Left cardiac atrium (tissue), 4 donors: ENCODE data around the gene CCZ1B. TPM values are rescaled to one million over a fixed set of nuclear protein-coding genes. Genes with fewer than 3 reads are reported as not detected.
"Not testable (repeated sequence)": the region's sequence is repeated elsewhere in the genome, so short reads cannot be mapped to it uniquely, and the experiment has no call there.

Experiments used
- ATAC-seq, 2 donors: fragments of 200-7000 bp; cut with Tn5 transposase; one replicate each; pipeline ENCODE4 v1.9.1; 2020; ENCODE audit warnings: mild to moderate bottlenecking in 2 of 2, moderate library complexity in 2 of 2
- DNase-seq: peaks from one replicate; pipeline ENCODE4 v3.0.0-alpha.2; 2020
- intact Hi-C, 2 donors: fragments of 100-400 bp; cut with DNase I; formaldehyde crosslinking; loops; one replicate each; pipeline versions ENCODE4 v1.14.1 to v1.15.1; 2022 to 2023
- total RNA-seq, 2 donors: library from RNA; stranded (reverse); fragmentation: NEBNext Ultra II Directional; extraction: Animal tissue kit (Norgen Biotek cat#: 25700); gene quantifications; one replicate each; pipeline ENCODE4 v1.2.1, GENCODE V29; 2021
- donor health status: DM: no; HTN: yes; CAD: no.
- donor health status: DM: no; HTN: yes; CAD: no; lungs with severe emphysema.
- donor health status: DM: yes; HTN: yes; CAD: no.
- donor health status: Dilated cardiomyopathy.

CCZ1B gene
- total RNA-seq, 2 donors from 2014 or later: 27.2 to 41.2 TPM

DNA sequence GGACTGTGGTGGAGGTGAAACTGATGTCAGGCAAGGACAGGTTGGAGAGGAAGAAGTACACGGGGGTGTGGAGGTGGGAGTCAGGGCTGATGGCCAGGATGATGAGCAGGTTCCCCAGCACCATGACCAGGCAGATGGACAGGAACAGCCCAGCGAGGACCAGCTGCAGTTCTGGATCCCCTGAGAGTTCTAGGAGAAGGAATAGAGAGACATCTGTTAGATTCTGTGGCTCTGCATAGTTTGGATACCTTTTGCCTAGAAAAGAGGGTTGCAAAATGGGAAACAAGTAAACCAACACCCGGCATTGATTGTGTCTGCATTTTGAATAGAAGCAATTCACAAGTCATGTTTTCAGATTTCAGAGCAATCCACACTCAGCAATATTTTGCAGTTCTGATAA is 9.4 kb upstream of the CCZ1B start:
- DNase-seq, intact Hi-C loops, ATAC-seq: not testable (repeated sequence)

DNA sequence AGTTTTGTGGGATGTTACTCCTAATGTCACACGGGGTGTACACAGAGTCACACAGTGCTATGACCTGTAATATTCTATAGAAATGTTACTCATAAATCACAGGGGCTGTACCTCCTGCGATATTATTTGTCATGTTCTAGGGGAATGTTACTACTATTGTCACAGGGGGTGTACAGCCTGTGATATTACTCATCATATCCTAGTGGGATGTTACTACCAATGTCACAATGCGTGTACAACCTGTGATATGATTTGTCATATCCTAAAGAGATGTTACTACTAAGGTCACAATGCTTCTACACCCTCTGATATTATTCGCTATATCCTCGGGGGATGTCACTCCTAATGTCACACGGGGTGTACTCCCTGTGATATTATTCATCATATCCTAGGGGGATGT is 7.6 kb upstream of the CCZ1B start:
- ATAC-seq (no peak), DNase-seq (no peak)
- intact Hi-C loops: no loop called here

DNA sequence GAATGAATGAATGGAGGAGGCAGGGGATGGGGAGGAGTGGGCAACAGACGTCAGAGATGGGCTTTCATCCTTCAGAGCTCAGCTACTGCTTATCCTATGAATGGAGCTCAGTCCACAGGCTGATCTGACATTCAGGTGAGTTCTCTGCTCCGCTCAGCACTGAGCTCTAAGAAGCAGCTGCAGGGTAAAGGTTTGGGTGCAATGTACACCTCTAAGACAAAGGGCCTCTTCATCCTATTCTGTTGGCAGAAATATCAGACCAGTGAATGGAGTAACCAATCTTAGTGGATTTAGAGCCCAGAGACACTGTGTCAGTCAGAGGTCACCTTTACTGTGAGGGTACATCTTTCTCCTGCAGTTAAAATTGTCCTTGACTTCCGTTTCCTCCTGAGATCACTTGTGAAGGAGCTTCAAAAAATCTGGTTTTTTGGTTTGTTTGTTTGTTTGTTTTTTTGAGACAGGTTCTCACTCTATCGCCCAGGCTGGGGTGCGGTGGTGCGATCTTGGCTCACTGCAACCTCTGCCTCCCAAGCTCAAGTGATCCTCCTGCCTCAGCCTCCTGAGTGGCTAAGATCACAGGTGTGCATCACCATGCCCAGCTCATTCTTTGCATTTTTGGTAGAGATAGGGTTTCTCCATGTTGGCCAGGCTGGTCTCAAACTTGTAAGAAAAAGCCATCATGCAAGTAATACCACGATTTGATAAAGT is 5.1 kb upstream of the CCZ1B start:
- no peak for DNase-seq
- no peak for ATAC-seq
- intact Hi-C loops: no loop called here

DNA sequence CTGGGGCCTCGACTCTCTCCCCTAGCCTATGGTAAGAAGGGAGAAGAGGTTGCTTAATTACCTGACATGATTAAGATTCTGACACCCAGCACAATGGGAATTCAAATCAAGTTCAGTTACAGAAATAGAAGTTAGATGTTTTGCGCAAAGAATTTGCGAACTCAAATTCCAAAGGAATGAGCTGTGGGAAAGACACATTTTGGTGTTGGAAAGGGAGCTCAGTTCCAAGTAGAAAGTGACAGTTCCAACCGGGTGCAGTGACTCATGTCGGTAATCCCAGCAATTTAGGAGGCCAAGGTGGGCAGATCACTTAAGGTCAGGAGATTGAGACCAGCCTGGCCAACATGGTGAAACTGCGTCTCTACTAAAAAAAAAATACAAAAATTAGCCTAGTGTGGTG is 4.0 kb upstream of the CCZ1B start:
- ATAC-seq, intact Hi-C loops, DNase-seq: not testable (repeated sequence)

GRCh38 chr7:6829616-6830015 is 3.5 kb upstream of the CCZ1B start:
- DNase-seq, ATAC-seq, intact Hi-C loops: not testable (repeated sequence)

GRCh38 chr7:6827180-6827579 is 1.1 kb upstream of the CCZ1B start:
- ATAC-seq, intact Hi-C loops, DNase-seq: not testable (repeated sequence)

DNA sequence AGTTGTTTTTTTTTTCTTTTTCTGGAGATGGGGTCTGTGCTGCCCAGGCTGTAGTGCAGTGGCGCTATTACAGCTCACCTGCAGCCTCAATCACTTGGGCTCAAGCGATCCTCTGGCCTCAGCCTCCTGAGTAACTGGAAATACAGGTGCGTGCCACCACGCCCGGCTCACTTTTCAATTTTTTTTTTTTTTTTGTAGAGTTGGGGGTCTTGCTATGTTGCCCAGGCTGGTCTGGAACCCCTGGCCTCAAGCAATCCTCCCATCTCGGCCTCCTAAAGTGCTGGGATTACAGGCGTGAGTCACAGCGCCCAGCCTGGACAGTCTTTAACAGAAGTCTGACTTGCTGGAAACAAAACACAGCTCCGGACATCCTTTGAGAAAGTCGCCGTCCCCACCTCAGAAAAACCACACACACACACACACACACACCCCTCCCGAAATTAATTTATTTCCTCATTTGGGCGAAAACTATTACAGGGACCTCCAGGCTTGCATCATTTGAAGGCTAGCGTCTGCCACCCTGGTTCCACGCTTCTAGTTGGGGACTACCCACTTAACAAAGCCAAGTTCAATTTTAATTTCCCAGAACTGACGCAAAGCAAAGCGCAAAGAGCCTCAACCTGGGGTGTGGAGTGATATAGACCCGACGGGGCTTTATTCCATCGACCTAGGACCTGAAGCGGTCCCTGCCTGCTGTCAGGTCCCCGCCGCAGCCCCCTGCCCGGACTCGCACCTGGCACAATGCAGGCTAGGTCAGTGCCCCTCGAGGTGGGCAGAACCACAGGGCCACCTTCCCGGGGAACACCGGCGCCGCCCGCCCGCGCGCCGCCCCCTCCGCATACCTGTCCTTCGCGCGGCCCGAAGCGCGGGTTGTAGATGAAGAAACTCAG is 594 bp downstream of the CCZ1B start:
- DNase-seq, intact Hi-C loops: not testable (repeated sequence)
- ATAC-seq: peak; percentile 41 to 49

DNA sequence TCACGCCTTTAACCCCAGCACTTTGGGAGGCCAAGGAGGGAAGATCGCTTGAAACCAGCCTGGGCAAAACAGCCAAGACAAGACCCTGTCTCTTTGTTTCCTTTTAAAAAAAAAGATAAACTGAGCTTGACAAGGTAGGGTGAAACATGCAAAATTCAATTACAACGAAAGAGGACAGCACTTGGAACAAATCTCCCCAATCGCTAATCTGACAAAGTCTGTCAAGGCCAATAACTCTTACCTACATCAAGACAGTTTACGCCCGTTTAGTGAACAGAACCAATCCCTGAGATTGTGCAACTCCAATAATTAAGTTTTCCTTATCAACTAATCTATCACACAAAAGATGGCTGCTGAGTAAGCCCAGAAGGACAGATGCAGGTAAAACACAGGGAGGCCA is 4.5 kb downstream of the CCZ1B start:
- ATAC-seq, intact Hi-C loops, DNase-seq: not testable (repeated sequence)

DNA sequence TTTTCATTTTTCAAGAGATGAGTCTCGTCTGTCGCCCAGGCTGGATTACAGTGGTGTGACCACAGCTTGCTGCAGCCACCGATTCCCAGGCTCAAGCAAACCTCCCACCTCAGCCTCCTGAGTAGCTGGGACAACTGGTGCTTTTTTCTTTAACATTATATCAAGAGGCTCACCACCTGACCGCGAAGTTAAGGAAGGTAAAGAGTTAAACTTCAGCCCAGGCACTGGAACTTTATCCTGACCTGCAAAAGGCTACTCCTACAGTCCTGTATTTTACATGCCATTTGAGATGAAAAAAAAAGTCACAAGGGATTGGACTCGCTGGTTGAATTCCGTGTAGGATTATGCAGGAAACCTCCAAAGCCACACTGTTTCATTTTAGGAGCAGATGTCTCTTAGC is 10.6 kb downstream of the CCZ1B start:
- DNase-seq, intact Hi-C loops, ATAC-seq: not testable (repeated sequence)

DNA sequence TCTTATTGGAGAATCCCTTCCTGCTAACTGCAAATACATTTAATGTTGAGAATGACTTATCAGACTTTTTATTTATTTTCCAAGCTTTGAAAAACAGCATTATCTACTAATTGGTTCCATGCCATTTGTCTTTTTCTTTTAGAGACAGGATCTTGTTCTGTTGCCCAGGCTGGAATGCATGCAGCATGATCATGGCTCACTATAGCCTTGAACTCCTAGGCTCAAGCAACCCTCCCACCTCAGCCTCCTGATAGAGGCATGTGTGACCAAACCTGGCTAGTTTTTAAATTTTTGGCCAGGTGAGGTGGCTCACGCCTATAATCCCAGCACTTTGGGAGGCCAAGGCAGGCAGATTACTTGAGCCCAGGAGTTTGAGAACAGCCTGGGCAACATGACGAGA is 13.1 kb downstream of the CCZ1B start:
- ATAC-seq: not testable (repeated sequence)

GRCh38 chr7:6807959-6808358 is 18.1 kb downstream of the CCZ1B start:
- intact Hi-C loops, DNase-seq, ATAC-seq: not testable (repeated sequence)

More for the DNA sequence above, 13.1 kb downstream of the CCZ1B start:
- DNase-seq, intact Hi-C loops: not testable (repeated sequence)

- intact Hi-C loops, DNase-seq, ATAC-seq: not testable (repeated sequence)
Measured at GRCh38 chr7:6807393-6807918, 18.6 kb downstream of the CCZ1B start.

DNA sequence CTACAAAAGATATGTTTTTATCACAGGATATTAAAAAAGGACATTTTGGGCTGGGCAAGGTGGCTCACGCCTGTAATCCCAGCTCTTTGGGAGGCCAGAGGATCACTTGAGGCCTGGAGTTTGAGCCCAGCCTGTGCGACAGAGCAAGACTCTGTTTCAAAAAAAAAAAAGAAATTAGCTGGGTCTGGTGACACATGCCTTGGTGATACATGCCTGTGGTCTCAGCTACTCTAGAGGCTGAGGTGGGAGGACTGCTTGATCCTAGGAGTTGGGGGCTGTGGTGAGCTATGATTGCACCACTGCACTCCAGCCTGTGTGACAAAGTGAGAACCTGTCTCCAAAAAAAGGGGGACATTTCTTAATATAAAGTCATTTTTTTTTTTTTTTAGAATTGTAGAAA is 25.7 kb downstream of the CCZ1B start:
- intact Hi-C loops, DNase-seq, ATAC-seq: not testable (repeated sequence)

DNA sequence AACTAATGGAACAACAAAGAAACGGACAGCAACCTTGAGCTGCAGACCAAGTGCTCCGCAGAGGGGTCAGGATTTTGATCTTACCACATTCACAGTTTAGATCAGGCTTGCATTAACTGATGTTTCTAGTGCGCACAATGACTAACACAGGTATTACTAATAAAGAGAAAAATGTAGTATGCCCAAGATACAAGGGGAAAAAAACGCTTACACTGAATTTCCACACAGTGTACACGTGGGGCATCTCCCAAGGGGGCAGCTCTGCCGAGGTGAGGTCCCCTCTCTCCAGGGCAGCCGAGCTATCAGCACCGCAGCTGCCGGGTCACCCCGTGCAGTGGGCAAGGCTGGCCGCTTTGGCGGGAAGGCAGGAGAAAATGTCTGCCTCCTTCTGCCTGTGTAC is 26.2 kb downstream of the CCZ1B start:
- DNase-seq, intact Hi-C loops, ATAC-seq: not testable (repeated sequence)

GRCh38 chr7:6798047-6798446 is 28.0 kb downstream of the CCZ1B start:
- intact Hi-C loops, ATAC-seq, DNase-seq: not testable (repeated sequence)

DNA sequence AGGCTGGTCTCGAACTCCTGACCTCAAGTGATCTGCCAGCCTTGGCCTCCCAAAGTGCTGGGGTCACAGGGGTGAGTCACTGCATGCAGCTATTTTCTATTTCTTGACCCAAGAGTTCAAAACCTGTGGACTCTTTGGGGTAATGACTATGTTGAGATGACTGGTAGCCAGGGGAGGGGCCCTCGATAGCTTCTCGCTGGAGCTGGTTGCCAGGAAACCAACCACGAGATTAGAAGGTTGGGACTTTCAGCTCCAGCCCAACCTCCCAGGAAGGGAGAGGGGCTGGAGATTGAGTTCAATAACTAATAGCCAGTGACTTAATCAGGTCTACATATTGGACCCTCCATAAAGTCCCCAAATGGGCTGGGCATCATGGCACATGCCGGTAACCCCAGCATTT is 28.9 kb downstream of the CCZ1B start:
- intact Hi-C loops, DNase-seq, ATAC-seq: not testable (repeated sequence)

- ATAC-seq, DNase-seq, intact Hi-C loops: not testable (repeated sequence)
Measured at GRCh38 chr7:6794276-6794675, 31.8 kb downstream of the CCZ1B start.

DNA sequence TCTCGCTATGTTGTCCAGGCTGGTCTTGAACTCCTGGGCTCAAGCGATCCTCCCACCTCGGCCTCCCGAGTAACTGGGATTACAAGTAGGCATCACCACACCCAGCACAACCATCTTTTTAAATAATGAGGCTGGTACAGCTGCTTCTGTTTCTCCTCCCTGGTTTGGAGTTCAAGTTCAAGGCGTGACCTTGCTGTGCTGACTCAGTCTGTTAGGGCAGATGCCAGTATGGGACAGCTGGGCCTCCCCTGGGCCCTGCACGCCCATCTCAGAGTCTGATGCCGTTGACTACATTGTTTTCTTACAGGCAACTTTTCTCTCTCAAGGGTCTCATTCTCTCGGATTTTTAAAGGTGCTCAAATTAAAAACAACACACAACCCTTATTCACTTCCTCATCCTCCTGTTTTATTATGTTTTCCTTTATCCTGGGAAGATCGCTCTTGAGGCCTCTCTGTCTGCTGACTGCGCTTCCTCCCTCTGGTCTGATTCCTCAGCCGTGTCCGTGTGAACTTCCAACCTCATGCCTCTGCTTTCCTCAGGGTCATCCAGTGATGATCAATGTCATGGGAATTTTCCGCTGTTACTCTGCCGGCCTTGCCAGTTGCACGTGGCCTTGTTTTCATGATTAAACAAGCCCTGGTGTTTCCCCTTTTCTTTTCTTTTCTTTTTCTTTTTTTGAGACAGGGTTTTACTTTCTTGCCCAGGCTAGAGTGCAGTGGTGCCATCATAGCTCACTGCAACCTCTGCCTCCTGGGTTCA is 33.8 kb downstream of the CCZ1B start:
- DNase-seq, intact Hi-C loops: not testable (repeated sequence)
- ATAC-seq: peak in 1 of 2 donors; percentile 46

DNA sequence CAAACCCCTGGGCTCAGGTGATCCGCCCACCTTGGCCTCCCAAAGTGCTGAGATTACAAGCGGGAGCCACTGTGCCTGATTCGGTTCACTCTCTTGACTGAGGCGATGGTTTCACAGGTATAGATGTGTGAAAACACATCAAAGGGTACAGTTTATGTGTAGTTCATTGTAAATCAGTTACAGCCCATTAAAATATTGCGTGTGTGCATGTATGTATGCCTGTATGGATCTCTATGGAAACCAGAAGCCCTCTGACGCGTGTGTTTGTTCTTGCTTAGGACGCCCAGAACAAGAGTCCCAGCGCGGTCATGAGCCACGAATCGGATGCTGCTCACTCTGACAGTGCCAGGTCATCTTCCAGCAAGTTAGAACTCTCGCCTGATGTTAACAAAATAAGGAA is 36.7 kb downstream of the CCZ1B start:
- ATAC-seq, intact Hi-C loops, DNase-seq: not testable (repeated sequence)
